HG02623 (cell line): Measurements from ENCODE around the gene CHURC1.

ENCODE experiments used
- ATAC-seq: cut with Tn5 transposase; IDR thresholded peaks from one replicate; pipeline ENCODE4 v1.9.1; 2021; ENCODE audit warnings: moderate library complexity; ENCODE audit not compliant: unreplicated experiment

Gene CHURC1

GRCh38 chr14:64914237-64915028, at the start of gene CHURC1:
Gene CHURC1, plus strand, starts transcription at chr14:64914455. Its CDS starts 41 bp downstream, at chr14:64914496.
- peak; percentile 95 for ATAC-seq

GRCh38 chr14:64865109-64865508, 49.1 kb upstream of the CHURC1 start:
- ATAC-seq = no peak

- no peak for ATAC-seq
These were observed 48.3 kb upstream of the CHURC1 start for GRCh38 chr14:64865992-64866391.

GRCh38 chr14:64867182-64867581, 47.1 kb upstream of the CHURC1 start:
- no peak for ATAC-seq

- ATAC-seq = no peak
These were observed 45.9 kb upstream of the CHURC1 start for GRCh38 chr14:64868379-64868778.

- no peak for ATAC-seq
These were observed 45.4 kb upstream of the CHURC1 start for GRCh38 chr14:64868841-64869240.

GRCh38 chr14:64870160-64870559, 44.1 kb upstream of the CHURC1 start:
- ATAC-seq = no peak

GRCh38 chr14:64871344-64871743, 42.9 kb upstream of the CHURC1 start:
- ATAC-seq = no peak

- no peak for ATAC-seq
These were observed 40.6 kb upstream of the CHURC1 start for GRCh38 chr14:64873506-64874219.

- ATAC-seq = no peak
These were observed 38.9 kb upstream of the CHURC1 start for GRCh38 chr14:64875350-64875749.

GRCh38 chr14:64877846-64878245, 36.4 kb upstream of the CHURC1 start:
- ATAC-seq = no peak

- no peak for ATAC-seq
These were observed 35.2 kb upstream of the CHURC1 start for GRCh38 chr14:64878837-64879634.

GRCh38 chr14:64879635-64880220, 34.5 kb upstream of the CHURC1 start, which contains the start of gene SPTB:
Gene SPTB, minus strand, starts transcription at chr14:64879907. Its CDS starts 56,813 bp downstream, at chr14:64823094.
- ATAC-seq = peak; percentile 52

GRCh38 chr14:64880221-64881121, 33.8 kb upstream of the CHURC1 start:
- ATAC-seq = no peak

GRCh38 chr14:64885559-64885958, 28.7 kb upstream of the CHURC1 start:
- no peak for ATAC-seq

GRCh38 chr14:64889352-64889751, 24.9 kb upstream of the CHURC1 start:
- no peak for ATAC-seq

- ATAC-seq = no peak
These were observed 22.9 kb upstream of the CHURC1 start for GRCh38 chr14:64891173-64891838.

- ATAC-seq = no peak
These were observed 22.3 kb upstream of the CHURC1 start for GRCh38 chr14:64891839-64892375.

- ATAC-seq = no peak
These were observed 14.3 kb upstream of the CHURC1 start for GRCh38 chr14:64899958-64900357.
